ENCODE results near the gene EPS8L2.

DNA sequence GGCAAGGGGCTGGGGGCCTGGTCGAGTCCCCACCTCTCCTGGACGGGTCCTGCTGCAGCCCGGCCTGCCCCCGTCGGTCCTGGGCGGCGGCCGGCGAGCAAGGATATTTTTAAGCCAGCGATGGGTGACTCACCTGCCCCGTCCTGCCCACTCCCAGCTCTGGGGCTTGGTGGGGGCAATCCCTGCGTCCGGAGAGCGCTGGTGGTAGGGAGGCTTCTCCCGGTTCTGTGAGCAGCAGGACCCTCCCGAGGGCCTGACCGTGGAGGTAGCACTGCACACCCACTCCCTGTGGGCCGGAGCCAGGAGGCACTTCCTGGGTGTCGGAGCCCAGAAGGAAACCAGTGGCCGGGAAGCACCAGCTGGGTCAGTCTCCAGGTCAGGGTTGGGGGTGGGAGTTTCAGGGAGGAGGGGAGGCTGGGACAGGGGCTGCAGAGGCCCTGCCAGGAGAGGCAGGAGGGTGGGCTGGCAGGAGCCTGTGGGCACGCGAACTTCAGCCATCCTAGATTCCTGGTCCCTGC is 467 bp downstream of the EPS8L2 start:
- TF ChIP-seq, protein P1, sequence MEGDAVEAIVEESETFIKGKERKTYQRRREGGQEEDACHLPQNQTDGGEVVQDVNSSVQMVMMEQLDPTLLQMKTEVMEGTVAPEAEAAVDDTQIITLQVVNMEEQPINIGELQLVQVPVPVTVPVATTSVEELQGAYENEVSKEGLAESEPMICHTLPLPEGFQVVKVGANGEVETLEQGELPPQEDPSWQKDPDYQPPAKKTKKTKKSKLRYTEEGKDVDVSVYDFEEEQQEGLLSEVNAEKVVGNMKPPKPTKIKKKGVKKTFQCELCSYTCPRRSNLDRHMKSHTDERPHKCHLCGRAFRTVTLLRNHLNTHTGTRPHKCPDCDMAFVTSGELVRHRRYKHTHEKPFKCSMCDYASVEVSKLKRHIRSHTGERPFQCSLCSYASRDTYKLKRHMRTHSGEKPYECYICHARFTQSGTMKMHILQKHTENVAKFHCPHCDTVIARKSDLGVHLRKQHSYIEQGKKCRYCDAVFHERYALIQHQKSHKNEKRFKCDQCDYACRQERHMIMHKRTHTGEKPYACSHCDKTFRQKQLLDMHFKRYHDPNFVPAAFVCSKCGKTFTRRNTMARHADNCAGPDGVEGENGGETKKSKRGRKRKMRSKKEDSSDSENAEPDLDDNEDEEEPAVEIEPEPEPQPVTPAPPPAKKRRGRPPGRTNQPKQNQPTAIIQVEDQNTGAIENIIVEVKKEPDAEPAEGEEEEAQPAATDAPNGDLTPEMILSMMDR (conservative IDR thresholded peaks at IDR 0.05; ENCODE audit: low read depth, low read length) = no peak
- TF ChIP-seq EZH2 (IDR thresholded peaks at IDR 0.05; ENCODE audit: borderline replicate concordance, low read depth, low read length, poor library complexity, severe bottlenecking) = no peak

Measured in A673 (cell line).